NCI-H446 (cell line): Measurements from ENCODE around the gene CARS1.
A peak's percentile ranks its signal among the peaks of the same experiment; 100 is the strongest.

Source experiments
- DNase-seq, 2 experiments: peaks; one replicate each; lab custom pipeline; 2025; lab: John Stamatoyannopoulos, UW

The CARS1 gene

GRCh38 chr11:3060436-3061025 is 3.3 kb upstream of the CARS1 start:
- no peak for DNase-seq

GRCh38 chr11:3058753-3059664 is 1.8 kb upstream of the CARS1 start:
- no peak for DNase-seq

GRCh38 chr11:3056296-3057068 is 741 bp downstream of the CARS1 start:
- no peak for DNase-seq

- DNase-seq: no peak
Measured at GRCh38 chr11:3055891-3056290, 1.3 kb downstream of the CARS1 start.

GRCh38 chr11:3052567-3052966 is 4.7 kb downstream of the CARS1 start:
- DNase-seq: no peak

GRCh38 chr11:3052109-3052479 is 5.1 kb downstream of the CARS1 start:
- DNase-seq: no peak

GRCh38 chr11:3051196-3052108 is 5.8 kb downstream of the CARS1 start:
- no peak for DNase-seq

GRCh38 chr11:3050386-3051195 is 6.6 kb downstream of the CARS1 start:
- no peak for DNase-seq

GRCh38 chr11:3049430-3050243 is 7.6 kb downstream of the CARS1 start:
- peak; percentile 18 to 79 for DNase-seq

- DNase-seq: no peak
Measured at GRCh38 chr11:3047637-3048036, 9.6 kb downstream of the CARS1 start.

- DNase-seq: no peak
Measured at GRCh38 chr11:3046641-3047040, 10.6 kb downstream of the CARS1 start.

GRCh38 chr11:3046190-3046589 is 11.0 kb downstream of the CARS1 start:
- no peak for DNase-seq

GRCh38 chr11:3044915-3045314 is 12.3 kb downstream of the CARS1 start:
- DNase-seq: no peak

GRCh38 chr11:3044004-3044403 is 13.2 kb downstream of the CARS1 start:
- DNase-seq: no peak

GRCh38 chr11:3043315-3043871 is 13.8 kb downstream of the CARS1 start:
- DNase-seq: peak in 1 of 2 experiments; percentile 80

GRCh38 chr11:3042496-3043314 is 14.5 kb downstream of the CARS1 start:
- DNase-seq: peak in 1 of 2 experiments; percentile 61

- no peak for DNase-seq
Measured at GRCh38 chr11:3041699-3042441, 15.4 kb downstream of the CARS1 start.

- no peak for DNase-seq
Measured at GRCh38 chr11:3040881-3041280, 16.3 kb downstream of the CARS1 start.
